HuH-7.5 (cell line): ENCODE measurements around the gene NABP2.

Source experiments
- DNase-seq: peaks from one replicate; pipeline ENCODE4 v3.0.0; 2011; ENCODE audit warnings: low spot score

The NABP2 gene

GRCh38 chr12:56213878-56214277 lies 10.3 kb upstream of the NABP2 start:
- no peak for DNase-seq

GRCh38 chr12:56216461-56216860 lies 7.7 kb upstream of the NABP2 start:
- DNase-seq = no peak

- DNase-seq = no peak
Measured at GRCh38 chr12:56219840-56220239, 4.3 kb upstream of the NABP2 start.

- DNase-seq = no peak
Measured at GRCh38 chr12:56220611-56221231, 3.4 kb upstream of the NABP2 start.

- DNase-seq = no peak
Measured at GRCh38 chr12:56221232-56221756, 2.8 kb upstream of the NABP2 start.

- peak; percentile 98 for DNase-seq
Measured at GRCh38 chr12:56221757-56222530, 2.2 kb upstream of the NABP2 start, which contains the start of gene RNF41. RNF41 (minus strand) TSS chr12:56221922; CDS start chr12:56214047, 7,875 bp downstream.

GRCh38 chr12:56222531-56222895 lies 1.6 kb upstream of the NABP2 start:
- no peak for DNase-seq

- DNase-seq = no peak
Measured at GRCh38 chr12:56223571-56224101, 506 bp upstream of the NABP2 start.

GRCh38 chr12:56224954-56225353 lies 812 bp downstream of the NABP2 start:
- DNase-seq = no peak

- no peak for DNase-seq
Measured at GRCh38 chr12:56229082-56229481, 4.9 kb downstream of the NABP2 start.

GRCh38 chr12:56229916-56230431 lies 5.8 kb downstream of the NABP2 start, which contains the start of gene SLC39A5:
SLC39A5 (plus strand) TSS chr12:56230051; CDS start chr12:56231275, 1,224 bp downstream.
- no peak for DNase-seq

- peak; percentile 97 for DNase-seq
Measured at GRCh38 chr12:56230432-56231183, 6.5 kb downstream of the NABP2 start.

- DNase-seq = no peak
Measured at GRCh38 chr12:56231184-56231582, 7.0 kb downstream of the NABP2 start.

GRCh38 chr12:56234746-56235436 lies 10.7 kb downstream of the NABP2 start:
- DNase-seq = no peak

GRCh38 chr12:56236091-56236490 lies 11.9 kb downstream of the NABP2 start:
- DNase-seq = no peak

- no peak for DNase-seq
Measured at GRCh38 chr12:56236985-56237384, 12.8 kb downstream of the NABP2 start.

- DNase-seq = no peak
Measured at GRCh38 chr12:56237552-56237951, 13.4 kb downstream of the NABP2 start.

- DNase-seq = no peak
Measured at GRCh38 chr12:56241424-56242303, 17.5 kb downstream of the NABP2 start.

GRCh38 chr12:56242986-56243385 lies 18.8 kb downstream of the NABP2 start:
- no peak for DNase-seq

- DNase-seq = no peak
Measured at GRCh38 chr12:56243731-56244181, 19.6 kb downstream of the NABP2 start.
